ENCODE data around the gene ZWILCH. TPM values are rescaled to one million over a fixed set of nuclear protein-coding genes. Genes with fewer than 3 reads are reported as not detected.

The ZWILCH gene
- total RNA-seq, 4 donors from 2014 or later = 2.3 to 4.9 (median 3.6) TPM

DNA sequence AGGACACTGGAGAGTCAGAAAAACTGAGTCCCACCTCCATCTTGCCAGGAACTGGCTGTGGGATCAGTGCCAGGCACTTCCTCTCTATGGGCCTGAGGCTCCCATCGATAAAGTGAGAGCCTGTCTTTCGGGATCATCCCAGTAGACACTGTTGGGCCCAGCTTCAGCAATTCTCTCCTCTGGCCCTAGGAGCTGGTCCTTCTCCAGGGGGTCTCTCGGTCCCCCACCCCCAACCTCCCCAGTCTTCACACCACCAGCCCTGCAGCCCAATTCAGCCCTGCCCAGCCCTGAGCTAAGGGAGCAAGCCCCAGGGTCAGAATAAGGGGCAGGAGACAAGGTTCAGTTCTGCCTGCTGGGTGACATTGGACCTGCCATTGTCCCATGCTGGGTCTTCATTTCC, 65.2 kb downstream of the ZWILCH start:
- peak in 1 of 2 donors; percentile 31 for DNase-seq (ENCODE audit: low spot score in 2 of 2)
- intact Hi-C loops (cut with DNase I; ENCODE audit: low total_unique reads) = no loop called here
- TF ChIP-seq CTCF (IDR thresholded peaks at IDR 0.05) (no peak), POLR2A (IDR thresholded peaks at IDR 0.05) (no peak)
- WGBS, 2 donors = 76 to 87% methylated on average over 3 of the region's 3 CpGs
- no peak overlapping the region for H3K4me3 ChIP-seq (ENCODE audit: low read depth, poor library complexity, severe bottlenecking)

DNA sequence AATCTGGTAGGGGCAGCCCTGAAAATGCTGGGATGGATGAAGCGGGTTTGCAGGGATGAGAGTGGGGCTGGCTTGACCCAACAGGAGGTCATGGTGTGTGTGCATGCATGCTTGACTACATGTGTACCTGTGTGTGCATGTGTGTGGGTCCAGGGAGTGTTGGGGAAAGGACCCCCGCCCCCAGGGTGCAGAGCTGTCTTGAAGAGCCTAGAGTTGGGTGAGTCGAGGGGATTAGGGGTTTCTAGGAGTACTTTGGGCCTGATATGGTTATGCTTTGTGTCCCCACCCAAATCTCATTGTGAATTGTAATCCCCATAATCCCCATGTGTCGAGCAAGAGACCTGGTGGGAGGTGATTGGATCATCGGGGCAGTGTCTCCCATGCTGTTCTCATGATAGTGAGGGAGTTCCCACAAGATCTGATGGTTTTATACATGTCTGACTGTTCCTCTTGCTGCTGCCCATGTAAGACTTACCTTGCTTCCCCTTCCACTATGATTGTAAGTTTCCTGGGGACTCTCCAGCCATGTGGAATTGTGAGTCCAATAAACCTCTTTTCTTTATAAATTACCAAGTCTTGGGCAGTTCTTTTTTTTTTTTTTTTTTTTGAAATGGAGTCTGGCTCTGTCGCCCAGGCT, 65.8 kb downstream of the ZWILCH start:
- H3K4me3 ChIP-seq (ENCODE audit: low read depth, poor library complexity, severe bottlenecking) = no peak overlapping the region
- peak in 1 of 2 donors; percentile 65 for DNase-seq (ENCODE audit: low spot score in 2 of 2)
- intact Hi-C loops (cut with DNase I; ENCODE audit: low total_unique reads) = no loop called here
- 81 to 96% methylated on average over 6 of the region's 6 CpGs for WGBS, 2 donors
- TF ChIP-seq CTCF (IDR thresholded peaks at IDR 0.05) (no peak), POLR2A (IDR thresholded peaks at IDR 0.05) (no peak)

DNA sequence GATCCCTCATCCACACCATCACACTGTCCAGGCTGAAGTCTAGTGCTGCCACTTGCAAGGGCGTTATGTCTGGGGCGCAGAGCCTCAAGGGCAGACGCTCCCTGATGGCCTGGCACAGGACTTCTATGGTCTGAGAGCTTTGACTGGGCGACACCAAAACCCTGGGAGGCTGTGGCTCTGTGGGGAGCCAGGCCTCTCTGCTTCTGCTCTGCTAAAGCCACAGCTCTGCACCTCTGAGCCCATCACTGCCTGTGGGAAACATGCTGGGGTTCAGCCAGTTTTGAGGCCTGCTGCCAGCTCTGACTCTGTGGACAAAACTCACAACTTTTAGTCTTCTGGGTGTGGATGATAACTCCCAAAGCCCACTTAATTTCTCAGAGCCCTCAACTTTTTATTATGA, 67.0 kb downstream of the ZWILCH start:
- H3K4me3 ChIP-seq (ENCODE audit: low read depth, poor library complexity, severe bottlenecking) = no peak overlapping the region
- no peak for TF ChIP-seq POLR2A (IDR thresholded peaks at IDR 0.05)
- TF ChIP-seq CTCF (IDR thresholded peaks at IDR 0.05) = no peak
- intact Hi-C loops (cut with DNase I; ENCODE audit: low total_unique reads) = no loop called here
- WGBS, 2 donors = 94 to 100% methylated on average over 4 of the region's 4 CpGs
- no peak for DNase-seq (ENCODE audit: low spot score in 2 of 2)

- intact Hi-C loops (cut with DNase I; ENCODE audit: low total_unique reads) = no loop called here
- TF ChIP-seq CTCF (IDR thresholded peaks at IDR 0.05) = no peak
- no peak overlapping the region for H3K4me3 ChIP-seq (ENCODE audit: low read depth, poor library complexity, severe bottlenecking)
- DNase-seq (ENCODE audit: low spot score in 2 of 2) = no peak
- 81% methylated on average over 7 of the region's 7 CpGs for WGBS, 2 donors
Measured at GRCh38 chr15:66573348-66573718, 68.2 kb downstream of the ZWILCH start.

- no peak for DNase-seq (ENCODE audit: low spot score in 2 of 2)
- TF ChIP-seq POLR2A (IDR thresholded peaks at IDR 0.05) (no peak), CTCF (IDR thresholded peaks at IDR 0.05) (no peak)
- 54 to 60% methylated on average over 10 of the region's 10 CpGs for WGBS, 2 donors
- intact Hi-C loops (cut with DNase I; ENCODE audit: low total_unique reads) = no loop called here
- H3K4me3 ChIP-seq (ENCODE audit: low read depth, poor library complexity, severe bottlenecking) = no peak overlapping the region
Measured at GRCh38 chr15:66573719-66574595, 68.8 kb downstream of the ZWILCH start.
